ENCODE data around the gene GPR132. TPM values are rescaled to one million over a fixed set of nuclear protein-coding genes. Genes with fewer than 3 reads are reported as not detected.
A peak's percentile ranks its signal among the peaks of the same experiment; 100 is the strongest.

Gene GPR132
- total RNA-seq, 2 experiments from 2014 or later: 64.4 to 66.7 TPM

- H3K9me3 ChIP-seq (ENCODE audit: control insufficient read depth in 1 of 2, insufficient read depth in 1 of 2, low read length in 2 of 2): no peaks in the 10 kb centered on the region
- no peak overlapping the region for H3K27ac ChIP-seq (ENCODE audit: low read depth in 1 of 2, low read length in 2 of 2)
- H3K4me3 Mint-ChIP-seq: no peak overlapping the region
- intact Hi-C loops (cut with DNase I, micrococcal nuclease): no loop called here
- no peaks in the 10 kb centered on the region for H3K27me3 Mint-ChIP-seq
- POLR2A ChIA-PET: interaction anchor here (5.7 to 6.2 kb wide), 2 partner anchors 9 to 13 kb away, joined by 29 to 62 read pairs; partner anchors contain the start of gene GPR132
- H3K36me3 ChIP-seq (ENCODE audit: insufficient read depth, low read length): no peaks in the 10 kb centered on the region
- peaks cover 66% of the 10 kb centered on the region for H3K4me1 ChIP-seq (ENCODE audit: insufficient read depth, low read length)
- no peak overlapping the region for H3K4me3 ChIP-seq (ENCODE audit: low read length)
- CTCF ChIA-PET: interaction anchor here (0.7 to 3.2 kb wide), 4 partner anchors 14 to 97 kb away, joined by 3 to 11 read pairs (median 3); no protein-coding TSS in a partner anchor
- TF ChIP-seq CTCF (IDR thresholded peaks at IDR 0.05): no peak
- no peaks in the 10 kb centered on the region for H3K36me3 Mint-ChIP-seq (ENCODE audit: low read depth)
- peaks cover 51% of the 10 kb centered on the region for H3K4me1 Mint-ChIP-seq (ENCODE audit: low read depth)
- no peak overlapping the region for H3K27ac Mint-ChIP-seq
- H3K27me3 ChIP-seq (ENCODE audit: control insufficient read depth in 1 of 2, insufficient read depth in 2 of 2, low read length in 2 of 2): no peaks in the 10 kb centered on the region
- no peaks in the 10 kb centered on the region for H3K9me3 Mint-ChIP-seq
- ATAC-seq (ENCODE audit: poor library complexity) (no peak), DNase-seq (peak in 1 of 14 experiments; percentile 18)
These were observed 7.9 kb upstream of the GPR132 start for GRCh38 chr14:105072892-105073719.

- Histone ChIP-seq H3K36me3 (ENCODE audit: insufficient read depth, low read length) (no peaks in the 10 kb centered on the region), H3K4me3 (ENCODE audit: low read length) (no peak overlapping the region), H3K27ac (ENCODE audit: low read depth in 1 of 2, low read length in 2 of 2) (no peak overlapping the region), H3K27me3 (ENCODE audit: control insufficient read depth in 1 of 2, insufficient read depth in 2 of 2, low read length in 2 of 2) (no peaks in the 10 kb centered on the region), H3K4me1 (ENCODE audit: insufficient read depth, low read length) (peaks cover 69% of the 10 kb centered on the region), H3K9me3 (ENCODE audit: control insufficient read depth in 1 of 2, insufficient read depth in 1 of 2, low read length in 2 of 2) (no peaks in the 10 kb centered on the region)
- Mint-ChIP-seq H3K27ac (peak overlapping the region; percentile 62), H3K9me3 (no peaks in the 10 kb centered on the region), H3K27me3 (no peaks in the 10 kb centered on the region), H3K4me1 (ENCODE audit: low read depth) (peaks cover 48% of the 10 kb centered on the region), H3K36me3 (ENCODE audit: low read depth) (no peaks in the 10 kb centered on the region), H3K4me3 (no peak overlapping the region)
- ChIA-PET CTCF (interaction anchor here (1.0 to 3.2 kb wide), 2 partner anchors 14 to 18 kb away, joined by 3 to 11 read pairs; no protein-coding TSS in a partner anchor), POLR2A (interaction anchor here (5.7 to 6.2 kb wide), 2 partner anchors 9 to 14 kb away, joined by 29 to 62 read pairs; partner anchors contain the start of gene GPR132)
- peak in 1 of 14 experiments; percentile 9 for DNase-seq
- no peak for TF ChIP-seq CTCF (IDR thresholded peaks at IDR 0.05)
- ATAC-seq (ENCODE audit: poor library complexity): no peak
- intact Hi-C loops (cut with DNase I, micrococcal nuclease): no loop called here
These were observed 7.2 kb upstream of the GPR132 start for GRCh38 chr14:105072381-105072861.

- H3K9me3 Mint-ChIP-seq: no peaks in the 10 kb centered on the region
- ChIA-PET POLR2A (interaction anchor here (1.6 to 6.2 kb wide), 2 partner anchors 14 kb away, joined by 4 to 29 read pairs; no protein-coding TSS in a partner anchor), CTCF (interaction anchor here (0.7 to 3.2 kb wide), 3 partner anchors 15 to 27 kb away, joined by 3 to 11 read pairs (median 4); no protein-coding TSS in a partner anchor)
- Histone ChIP-seq H3K9me3 (ENCODE audit: control insufficient read depth in 1 of 2, insufficient read depth in 1 of 2, low read length in 2 of 2) (no peaks in the 10 kb centered on the region), H3K4me3 (ENCODE audit: low read length) (no peak overlapping the region), H3K36me3 (ENCODE audit: insufficient read depth, low read length) (no peaks in the 10 kb centered on the region), H3K27ac (ENCODE audit: low read depth in 1 of 2, low read length in 2 of 2) (no peak overlapping the region), H3K27me3 (ENCODE audit: control insufficient read depth in 1 of 2, insufficient read depth in 2 of 2, low read length in 2 of 2) (no peaks in the 10 kb centered on the region), H3K4me1 (ENCODE audit: insufficient read depth, low read length) (peaks cover 69% of the 10 kb centered on the region)
- peak in 1 of 14 experiments; percentile 13 for DNase-seq
- no peak for TF ChIP-seq CTCF (IDR thresholded peaks at IDR 0.05)
- no peaks in the 10 kb centered on the region for H3K27me3 Mint-ChIP-seq
- H3K36me3 Mint-ChIP-seq (ENCODE audit: low read depth): no peaks in the 10 kb centered on the region
- no peak overlapping the region for H3K4me3 Mint-ChIP-seq
- intact Hi-C loops (cut with DNase I, micrococcal nuclease): no loop called here
- peak overlapping the region; percentile 62 for H3K27ac Mint-ChIP-seq
- H3K4me1 Mint-ChIP-seq (ENCODE audit: low read depth): peaks cover 48% of the 10 kb centered on the region
- no peak for ATAC-seq (ENCODE audit: poor library complexity)
These were observed 6.7 kb upstream of the GPR132 start for GRCh38 chr14:105071942-105072341.
